PC-9 (cell line): ENCODE measurements around the gene PRF1. TPM values are rescaled to one million over a fixed set of nuclear protein-coding genes. Genes with fewer than 3 reads are reported as not detected.

Experiments used
- BruUV-seq: library from RNA; stranded (reverse); fragments of 400-500 nt; replicated peaks from 2 replicates; lab custom pipeline; 2021; lab: Mats Ljungman, UMichigan
- CTCF ChIA-PET: fragments of 300-600 bp; sonication (Branson Sonifier 250); formaldehyde crosslinking; loops from one replicate; lab custom pipeline; 2022; ENCODE audit warnings: antibody characterized with exemption; lab: Charles Lee
- POLR2A ChIA-PET: fragments of 300-600 bp; sonication (Branson Sonifier 250); formaldehyde crosslinking; loops from one replicate; lab custom pipeline; 2022; ENCODE audit warnings: antibody characterized with exemption; ENCODE audit not compliant: unreplicated experiment; lab: Charles Lee
- DNase-seq, 2 experiments: peaks; one replicate each; pipeline versions ENCODE4 v3.0.0 to v3.0.0-alpha.2; 2015 to 2022; ENCODE audit warnings: mixed read lengths in 1 of 2
- H2AFZ ChIP-seq: fragments of 200-600 bp; sonication (generic); 2 replicates; pipeline ENCODE4 v1.8.1; 2017; ENCODE audit warnings: antibody characterized with exemption
- H3F3A ChIP-seq: fragments of 200-600 bp; sonication (generic); 2 replicates; pipeline ENCODE4 v1.8.1; 2017; ENCODE audit warnings: antibody characterized with exemption, mild to moderate bottlenecking, low read depth; ENCODE audit not compliant: insufficient read depth
- H3K27ac ChIP-seq: fragments of 200-600 bp; sonication (generic); 2 replicates; pipeline ENCODE4 v1.6.1; 2016; ENCODE audit warnings: mixed run types
- H3K27me3 ChIP-seq: fragments of 200-600 bp; sonication (generic); 2 replicates; pipeline ENCODE4 v1.6.1; 2016; ENCODE audit warnings: low read depth, mixed run types; ENCODE audit not compliant: insufficient read depth
- H3K36me3 ChIP-seq: fragments of 200-600 bp; sonication (generic); 2 replicates; pipeline ENCODE4 v1.6.1; 2016; ENCODE audit warnings: low read depth, mixed run types
- H3K4me1 ChIP-seq: fragments of 200-600 bp; sonication (generic); replicated peaks from 2 replicates; pipeline ENCODE4 v1.6.1; 2016; ENCODE audit warnings: mixed run types; ENCODE audit not compliant: insufficient read depth
- H3K4me2 ChIP-seq: fragments of 200-600 bp; sonication (generic); 2 replicates; pipeline ENCODE4 v1.6.1; 2017; ENCODE audit warnings: mixed run types
- H3K4me3 ChIP-seq: fragments of 200-600 bp; sonication (generic); 2 replicates; pipeline ENCODE4 v1.6.1; 2016; ENCODE audit warnings: mixed run types
- H3K79me2 ChIP-seq: fragments of 200-600 bp; sonication (generic); 2 replicates; pipeline ENCODE4 v1.6.1; 2017; ENCODE audit warnings: low read depth, mixed run types
- H3K9me2 ChIP-seq: fragments of 200-600 bp; sonication (generic); 2 replicates; pipeline ENCODE4 v1.8.1; 2017; ENCODE audit warnings: mild to moderate bottlenecking; ENCODE audit not compliant: insufficient read depth
- H3K9me3 ChIP-seq: fragments of 200-600 bp; sonication (generic); 2 replicates; pipeline ENCODE4 v1.8.1; 2016; ENCODE audit warnings: low read depth; ENCODE audit not compliant: insufficient read depth
- H4K20me1 ChIP-seq: fragments of 200-600 bp; sonication (generic); 2 replicates; pipeline ENCODE4 v1.8.1; 2017; ENCODE audit not compliant: insufficient read depth
- EZH2 ChIP-seq: fragments of 200-600 bp; sonication (generic); IDR thresholded peaks from 2 replicates; pipeline ENCODE4 v1.8.0; 2017; ENCODE audit warnings: antibody characterized with exemption, low read depth
- intact Hi-C: fragments of 100-400 bp; cut with micrococcal nuclease; formaldehyde crosslinking; loops from one replicate; pipeline ENCODE4 v1.10.0; 2022; ENCODE audit not compliant: unreplicated experiment
- total RNA-seq: library from RNA; stranded (reverse); gene quantifications from 2 replicates; pipeline ENCODE4 v1.2.3, GENCODE V29; 2021
- TF ChIP-seq, protein P1 (sequence below): fragments of 200-600 bp; sonication (generic); conservative IDR thresholded peaks from 2 replicates; pipeline ENCODE4 v1.6.1; 2017; ENCODE audit warnings: mixed run types, antibody characterized with exemption, mild to moderate bottlenecking, moderate library complexity

The PRF1 gene
- total RNA-seq, 1 experiment from 2014 or later: not detected

DNA sequence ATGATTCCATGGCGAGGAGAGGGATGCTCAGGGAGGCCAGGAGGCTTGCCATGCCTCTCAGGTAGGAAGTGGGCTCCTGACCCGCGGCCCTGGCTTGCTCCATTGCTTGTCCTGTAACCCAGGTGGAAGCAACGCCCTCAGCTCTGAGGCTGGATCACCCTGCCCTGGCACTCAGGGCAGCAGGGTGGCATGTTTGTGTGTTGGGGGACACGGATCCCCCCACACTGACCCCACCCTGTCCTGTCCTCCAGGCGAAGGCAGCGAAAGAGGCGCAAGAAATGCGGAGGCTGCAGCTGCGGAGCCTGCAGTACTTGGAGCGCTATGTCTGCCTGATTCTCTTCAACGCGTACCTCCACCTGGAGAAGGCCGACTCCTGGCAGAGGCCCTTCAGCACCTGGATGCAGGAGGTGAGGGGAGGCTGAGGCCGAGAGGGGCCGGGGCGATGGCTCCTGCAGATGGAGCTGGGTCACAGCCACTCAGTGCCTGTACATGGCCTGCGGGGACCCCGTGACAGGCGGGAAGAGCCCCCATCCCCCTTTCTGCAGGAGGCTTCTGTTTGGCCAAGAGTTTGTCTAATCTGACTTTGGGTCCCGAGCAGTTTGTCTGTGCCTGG is 38.3 kb downstream of the PRF1 start:
- no peak for TF ChIP-seq EZH2
- TF ChIP-seq, protein P1, sequence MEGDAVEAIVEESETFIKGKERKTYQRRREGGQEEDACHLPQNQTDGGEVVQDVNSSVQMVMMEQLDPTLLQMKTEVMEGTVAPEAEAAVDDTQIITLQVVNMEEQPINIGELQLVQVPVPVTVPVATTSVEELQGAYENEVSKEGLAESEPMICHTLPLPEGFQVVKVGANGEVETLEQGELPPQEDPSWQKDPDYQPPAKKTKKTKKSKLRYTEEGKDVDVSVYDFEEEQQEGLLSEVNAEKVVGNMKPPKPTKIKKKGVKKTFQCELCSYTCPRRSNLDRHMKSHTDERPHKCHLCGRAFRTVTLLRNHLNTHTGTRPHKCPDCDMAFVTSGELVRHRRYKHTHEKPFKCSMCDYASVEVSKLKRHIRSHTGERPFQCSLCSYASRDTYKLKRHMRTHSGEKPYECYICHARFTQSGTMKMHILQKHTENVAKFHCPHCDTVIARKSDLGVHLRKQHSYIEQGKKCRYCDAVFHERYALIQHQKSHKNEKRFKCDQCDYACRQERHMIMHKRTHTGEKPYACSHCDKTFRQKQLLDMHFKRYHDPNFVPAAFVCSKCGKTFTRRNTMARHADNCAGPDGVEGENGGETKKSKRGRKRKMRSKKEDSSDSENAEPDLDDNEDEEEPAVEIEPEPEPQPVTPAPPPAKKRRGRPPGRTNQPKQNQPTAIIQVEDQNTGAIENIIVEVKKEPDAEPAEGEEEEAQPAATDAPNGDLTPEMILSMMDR: no peak
- Histone ChIP-seq H4K20me1 (0 out of 2 replicates have a peak, but pooled peaks cover 4% of the 10 kb centered on the region), H3F3A (no peaks in the 10 kb centered on the region), H3K4me1 (no peaks in the 10 kb centered on the region), H3K79me2 (no peaks in the 10 kb centered on the region), H2AFZ (no peak overlapping the region), H3K27ac (no peak overlapping the region), H3K4me3 (no peak overlapping the region), H3K9me3 (no peaks in the 10 kb centered on the region), H3K4me2 (no peak overlapping the region), H3K36me3 (no peaks in the 10 kb centered on the region), H3K9me2 (no peaks in the 10 kb centered on the region), H3K27me3 (no peaks in the 10 kb centered on the region)
- ChIA-PET POLR2A (no interaction called here), CTCF (no interaction called here)
- DNase-seq: no peak
- BruUV-seq: no TSS peak
- intact Hi-C loops: no loop called here

DNA sequence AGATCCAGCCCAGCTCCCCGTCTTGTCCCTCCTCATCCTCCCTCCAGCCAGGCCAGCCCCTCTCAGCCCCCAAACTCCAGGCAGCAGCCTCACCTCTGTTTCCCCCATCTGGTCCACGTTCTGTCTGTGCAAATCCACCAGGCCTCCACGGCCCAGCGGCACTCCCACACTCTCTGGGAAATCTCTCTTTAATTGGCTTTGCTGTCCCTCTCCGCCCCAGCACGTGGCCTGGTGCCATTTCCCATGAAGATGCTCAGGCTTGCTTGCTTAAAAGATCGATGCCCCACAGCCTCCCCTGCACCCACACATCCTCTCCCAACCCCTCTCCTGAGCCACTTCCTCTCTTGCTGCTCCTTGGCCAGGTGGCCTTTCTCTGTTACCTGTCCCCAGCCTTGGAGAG is 39.3 kb downstream of the PRF1 start:
- no peak for TF ChIP-seq EZH2
- TF ChIP-seq, protein P1: no peak
- Histone ChIP-seq H3K9me2 (no peaks in the 10 kb centered on the region), H3K4me2 (no peak overlapping the region), H3K4me1 (no peaks in the 10 kb centered on the region), H4K20me1 (0 out of 2 replicates have a peak, but pooled peaks cover 4% of the 10 kb centered on the region), H3K9me3 (no peaks in the 10 kb centered on the region), H2AFZ (no peak overlapping the region), H3K36me3 (no peaks in the 10 kb centered on the region), H3K79me2 (no peaks in the 10 kb centered on the region), H3F3A (no peaks in the 10 kb centered on the region), H3K27me3 (no peaks in the 10 kb centered on the region), H3K4me3 (no peak overlapping the region), H3K27ac (no peak overlapping the region)
- POLR2A ChIA-PET: no interaction called here
- intact Hi-C loops: no loop called here
- BruUV-seq: no TSS peak
- DNase-seq: no peak
- CTCF ChIA-PET: no interaction called here

DNA sequence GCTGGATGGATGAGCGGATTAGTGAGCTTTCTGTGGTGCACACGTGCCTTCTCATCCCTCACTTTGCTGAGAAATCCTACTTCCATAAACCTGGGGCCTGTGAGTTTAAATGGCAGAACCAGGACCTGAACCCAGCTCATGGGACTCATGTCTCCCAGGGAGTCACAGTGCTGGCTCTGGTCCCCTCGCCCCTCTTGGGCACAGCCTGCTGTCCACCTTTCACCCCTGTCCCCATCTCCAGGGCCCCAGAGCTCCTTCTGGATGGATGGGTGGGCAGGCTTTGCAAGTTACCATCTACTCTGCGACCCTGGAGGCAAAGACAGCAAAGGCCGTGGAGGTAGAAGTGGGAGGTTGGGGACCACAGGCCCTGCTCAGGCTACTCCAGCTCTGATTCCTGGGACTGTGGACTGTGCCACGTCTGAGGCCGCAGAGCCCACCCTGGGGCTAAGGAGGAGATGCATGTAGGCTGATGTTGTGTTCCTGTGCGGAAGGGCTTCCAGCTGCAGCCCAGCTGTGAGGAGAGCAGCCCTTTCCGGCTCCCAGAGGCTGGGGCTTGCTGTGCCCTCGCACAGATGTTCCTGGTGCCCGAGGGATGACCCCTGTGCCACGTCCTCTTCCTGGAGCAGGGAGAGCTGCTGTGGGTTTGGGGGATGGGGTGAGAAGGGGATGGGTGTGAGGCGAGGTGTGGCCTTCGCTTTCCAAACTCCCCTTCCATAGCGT is 40.3 kb downstream of the PRF1 start:
- BruUV-seq: no TSS peak
- Histone ChIP-seq H3K9me3 (no peaks in the 10 kb centered on the region), H3K27ac (no peak overlapping the region), H3K4me2 (no peak overlapping the region), H3K9me2 (no peaks in the 10 kb centered on the region), H3K36me3 (no peaks in the 10 kb centered on the region), H3K4me1 (no peaks in the 10 kb centered on the region), H3K4me3 (no peak overlapping the region), H3K27me3 (no peaks in the 10 kb centered on the region), H2AFZ (no peak overlapping the region), H3F3A (no peaks in the 10 kb centered on the region), H3K79me2 (no peaks in the 10 kb centered on the region), H4K20me1 (0 out of 2 replicates have a peak, but pooled peaks cover 4% of the 10 kb centered on the region)
- intact Hi-C loops: no loop called here
- CTCF ChIA-PET: no interaction called here
- TF ChIP-seq, protein P1: no peak
- no peak for TF ChIP-seq EZH2
- POLR2A ChIA-PET: no interaction called here
- DNase-seq: no peak
